Adipocyte (in vitro differentiated cells): Measurements from ENCODE around the gene CBX4.
A peak's percentile ranks its signal among the peaks of the same experiment; 100 is the strongest.

Source experiments
- DNase-seq: peaks from one replicate; pipeline ENCODE4 v3.0.0-alpha.2; 2015; ENCODE audit warnings: low read depth
- H3K27me3 ChIP-seq: replicated peaks from 2 replicates; pipeline ENCODE4 v1.7.0; 2013; ENCODE audit warnings: mild to moderate bottlenecking, low read length, moderate library complexity; ENCODE audit not compliant: control insufficient read depth, insufficient read depth
- H3K36me3 ChIP-seq: 2 replicates; pipeline ENCODE4 v1.7.0; 2013; ENCODE audit warnings: low read length, mild to moderate bottlenecking, moderate library complexity; ENCODE audit not compliant: control insufficient read depth, insufficient read depth, severe bottlenecking
- H3K4me1 ChIP-seq: 2 replicates; pipeline ENCODE4 v1.7.0; 2013; ENCODE audit warnings: mild to moderate bottlenecking, low read length, moderate library complexity; ENCODE audit not compliant: control insufficient read depth, insufficient read depth
- H3K4me3 ChIP-seq: 2 replicates; pipeline ENCODE4 v1.7.0; 2013; ENCODE audit warnings: mild to moderate bottlenecking, low read length, moderate library complexity
- H3K9ac ChIP-seq: 2 replicates; pipeline ENCODE4 v1.7.0; 2013; ENCODE audit warnings: mild to moderate bottlenecking, low read length, moderate library complexity
- H3K9me3 ChIP-seq: 2 replicates; pipeline ENCODE4 v1.7.0; 2013; ENCODE audit warnings: mild to moderate bottlenecking, low read length, moderate library complexity; ENCODE audit not compliant: control insufficient read depth

CBX4 gene

DNA sequence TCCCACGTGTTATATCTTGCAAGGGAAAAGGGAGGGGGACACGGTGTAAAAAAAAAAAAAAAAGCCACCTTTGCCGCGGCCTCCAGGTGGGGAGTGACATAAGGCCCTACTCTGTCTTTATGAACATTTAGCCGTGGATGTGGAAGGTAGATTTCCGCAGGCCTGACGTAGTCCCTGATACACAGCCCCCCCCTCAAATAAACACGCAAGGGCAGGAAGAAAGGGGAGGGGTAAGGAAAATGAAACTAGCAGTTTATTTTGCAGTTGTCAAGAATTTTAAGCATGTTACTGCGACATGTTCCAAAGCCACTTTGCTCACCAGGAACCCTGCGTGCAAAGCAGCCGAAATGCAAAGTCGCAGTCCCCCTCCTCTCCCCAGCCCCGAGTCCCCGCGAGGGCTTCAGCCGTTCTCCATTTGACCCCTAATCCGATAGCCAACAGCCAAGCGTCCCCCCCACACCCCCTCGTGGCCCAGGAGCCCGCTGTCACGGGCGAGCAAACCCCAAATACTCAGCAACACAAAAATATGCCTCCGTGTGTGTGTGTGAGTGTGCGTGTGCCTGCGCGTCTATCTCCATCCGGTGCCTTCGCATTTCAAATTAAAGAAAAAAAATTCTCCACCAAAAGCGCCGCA is 1.2 kb downstream of the CBX4 start:
- Histone ChIP-seq H3K4me3 (peak overlapping the region; percentile 97), H3K36me3 (peaks cover 15% of the 10 kb centered on the region), H3K9me3 (no peaks in the 10 kb centered on the region), H3K4me1 (peaks cover 26% of the 10 kb centered on the region), H3K27me3 (peaks cover 20% of the 10 kb centered on the region), H3K9ac (peak overlapping the region; percentile 92)
- no peak for DNase-seq

DNA sequence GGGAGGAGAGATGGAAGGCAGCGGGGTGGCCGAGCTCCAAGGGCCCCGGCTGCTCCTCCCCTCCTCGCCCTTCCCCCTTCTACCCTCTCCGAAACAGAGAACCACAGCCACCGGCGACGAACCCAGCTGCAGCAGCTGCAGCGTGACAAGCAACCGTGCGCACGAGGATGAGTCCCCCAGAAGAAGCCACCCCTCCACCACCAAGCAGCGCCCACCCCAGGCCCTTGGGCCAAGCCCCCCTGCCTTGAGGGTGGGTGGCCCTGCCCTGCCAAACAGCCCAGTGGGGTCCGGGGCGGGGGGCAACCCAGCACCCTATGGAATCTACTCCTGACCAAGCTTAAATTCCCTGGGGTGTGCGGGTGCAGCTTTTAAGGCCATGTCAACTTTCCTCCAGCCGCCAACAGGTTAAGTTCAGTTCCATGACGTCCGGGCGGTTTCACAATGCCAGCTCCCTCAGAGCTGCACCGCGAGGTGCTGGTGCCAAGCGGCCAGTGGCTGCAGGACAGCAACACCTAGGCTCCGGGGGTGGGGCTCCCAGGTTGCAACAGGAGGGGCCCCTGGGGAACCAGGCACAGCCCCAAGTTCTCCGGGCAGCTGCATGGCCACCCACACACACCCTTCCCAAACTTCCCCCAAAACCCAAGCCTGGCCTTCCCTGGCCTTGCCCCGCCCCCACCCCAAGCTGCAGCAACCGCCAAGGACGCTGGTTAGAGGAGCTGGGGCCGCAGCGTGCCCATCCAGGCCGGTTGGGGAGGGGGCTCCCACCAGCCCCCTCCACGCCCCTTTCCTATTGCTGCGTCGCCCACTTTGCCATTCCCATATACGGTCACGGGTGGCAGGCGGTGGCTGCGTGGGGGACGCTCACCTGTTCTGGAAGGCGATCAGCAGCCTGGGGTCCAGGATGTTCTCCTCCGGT is 2.0 kb downstream of the CBX4 start:
- peak overlapping the region; percentile 92 for H3K9ac ChIP-seq
- peaks cover 17% of the 10 kb centered on the region for H3K36me3 ChIP-seq
- H3K4me3 ChIP-seq = peak overlapping the region; percentile 97
- H3K27me3 ChIP-seq = peaks cover 15% of the 10 kb centered on the region
- peak; percentile 81 for DNase-seq
- peaks cover 20% of the 10 kb centered on the region for H3K4me1 ChIP-seq
- H3K9me3 ChIP-seq = no peaks in the 10 kb centered on the region

DNA sequence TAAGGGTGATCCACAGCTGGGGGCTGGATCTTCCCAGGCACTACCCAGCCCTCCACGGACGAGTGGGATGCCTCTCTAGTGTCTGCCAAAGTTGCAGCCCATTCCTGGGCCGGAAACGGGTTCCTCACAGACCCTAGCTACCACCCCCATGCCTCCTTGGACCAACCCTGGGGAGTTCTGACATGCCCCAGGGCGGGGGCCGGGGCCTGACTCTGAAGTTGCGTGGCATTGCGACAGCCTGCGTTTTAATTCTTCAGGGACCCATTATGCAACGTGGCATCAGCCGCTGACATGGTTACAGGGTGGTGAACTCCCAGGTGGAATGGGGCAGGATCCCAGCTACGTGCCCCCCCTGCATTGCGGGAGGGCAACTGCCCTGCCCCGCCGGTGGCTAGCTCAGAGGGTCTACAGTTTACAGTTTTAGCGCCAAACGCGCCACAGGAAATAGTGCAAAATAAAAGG is 2.7 kb downstream of the CBX4 start:
- Histone ChIP-seq H3K9ac (no peak overlapping the region), H3K27me3 (peaks cover 8% of the 10 kb centered on the region), H3K4me3 (peak overlapping the region; percentile 97), H3K9me3 (no peaks in the 10 kb centered on the region), H3K36me3 (peaks cover 17% of the 10 kb centered on the region), H3K4me1 (peaks cover 25% of the 10 kb centered on the region)
- DNase-seq = no peak

DNA sequence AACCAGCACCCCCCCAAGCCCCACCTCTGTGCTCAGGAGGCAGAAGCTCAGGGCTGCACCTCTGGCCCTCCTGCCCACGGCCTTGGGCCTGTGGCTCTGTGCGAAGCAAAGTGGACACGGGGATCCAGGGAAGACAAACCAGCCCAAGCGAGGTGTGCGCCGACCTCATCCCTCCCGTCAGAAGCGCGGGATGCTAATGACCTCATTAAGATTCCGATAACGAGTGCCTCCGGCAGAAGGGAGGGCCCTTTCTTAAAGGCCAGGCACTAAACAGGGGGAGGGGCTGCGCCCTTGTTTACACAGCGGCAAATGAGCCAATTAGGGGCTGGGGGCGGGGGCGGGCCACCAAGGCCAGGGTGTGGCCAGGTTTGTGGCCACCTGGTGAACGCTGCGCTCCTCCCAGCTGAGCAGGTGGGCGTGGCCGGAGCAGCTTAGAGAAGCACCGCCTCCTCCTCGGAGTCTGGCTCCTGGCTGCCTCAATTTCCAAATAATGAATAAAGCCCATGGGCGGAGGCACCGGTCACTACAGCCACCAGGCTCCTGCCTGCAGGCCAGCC is 3.2 kb downstream of the CBX4 start:
- Histone ChIP-seq H3K36me3 (peaks cover 17% of the 10 kb centered on the region), H3K9ac (no peak overlapping the region), H3K4me3 (no peak overlapping the region), H3K4me1 (peaks cover 28% of the 10 kb centered on the region), H3K27me3 (peaks cover 8% of the 10 kb centered on the region), H3K9me3 (no peaks in the 10 kb centered on the region)
- DNase-seq = no peak

DNA sequence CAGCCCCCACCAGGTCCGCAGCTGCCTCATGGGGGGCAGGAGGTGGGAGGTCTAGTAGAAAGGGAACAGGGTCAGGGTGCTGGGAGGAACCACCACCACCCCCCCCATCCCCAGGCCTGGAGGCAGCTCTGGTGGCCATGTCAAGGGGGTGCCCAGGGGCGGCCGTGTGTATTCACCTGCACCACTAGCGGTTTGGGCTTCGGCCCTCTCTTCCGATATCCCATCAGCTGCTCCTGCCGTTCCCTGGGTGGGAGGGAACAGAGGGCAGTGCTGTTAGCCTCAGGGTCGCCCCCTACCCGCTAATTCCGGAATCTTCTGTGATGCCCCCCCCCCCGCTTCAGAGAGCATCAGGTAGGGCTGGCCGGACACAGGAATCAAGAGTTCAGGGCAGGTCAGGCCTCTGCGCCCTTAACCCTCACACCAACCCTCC is 3.8 kb downstream of the CBX4 start:
- DNase-seq = no peak
- H3K4me1 ChIP-seq = peaks cover 28% of the 10 kb centered on the region
- H3K36me3 ChIP-seq = peaks cover 17% of the 10 kb centered on the region
- H3K4me3 ChIP-seq = no peak overlapping the region
- H3K27me3 ChIP-seq = peaks cover 8% of the 10 kb centered on the region
- no peak overlapping the region for H3K9ac ChIP-seq
- H3K9me3 ChIP-seq = no peaks in the 10 kb centered on the region

DNA sequence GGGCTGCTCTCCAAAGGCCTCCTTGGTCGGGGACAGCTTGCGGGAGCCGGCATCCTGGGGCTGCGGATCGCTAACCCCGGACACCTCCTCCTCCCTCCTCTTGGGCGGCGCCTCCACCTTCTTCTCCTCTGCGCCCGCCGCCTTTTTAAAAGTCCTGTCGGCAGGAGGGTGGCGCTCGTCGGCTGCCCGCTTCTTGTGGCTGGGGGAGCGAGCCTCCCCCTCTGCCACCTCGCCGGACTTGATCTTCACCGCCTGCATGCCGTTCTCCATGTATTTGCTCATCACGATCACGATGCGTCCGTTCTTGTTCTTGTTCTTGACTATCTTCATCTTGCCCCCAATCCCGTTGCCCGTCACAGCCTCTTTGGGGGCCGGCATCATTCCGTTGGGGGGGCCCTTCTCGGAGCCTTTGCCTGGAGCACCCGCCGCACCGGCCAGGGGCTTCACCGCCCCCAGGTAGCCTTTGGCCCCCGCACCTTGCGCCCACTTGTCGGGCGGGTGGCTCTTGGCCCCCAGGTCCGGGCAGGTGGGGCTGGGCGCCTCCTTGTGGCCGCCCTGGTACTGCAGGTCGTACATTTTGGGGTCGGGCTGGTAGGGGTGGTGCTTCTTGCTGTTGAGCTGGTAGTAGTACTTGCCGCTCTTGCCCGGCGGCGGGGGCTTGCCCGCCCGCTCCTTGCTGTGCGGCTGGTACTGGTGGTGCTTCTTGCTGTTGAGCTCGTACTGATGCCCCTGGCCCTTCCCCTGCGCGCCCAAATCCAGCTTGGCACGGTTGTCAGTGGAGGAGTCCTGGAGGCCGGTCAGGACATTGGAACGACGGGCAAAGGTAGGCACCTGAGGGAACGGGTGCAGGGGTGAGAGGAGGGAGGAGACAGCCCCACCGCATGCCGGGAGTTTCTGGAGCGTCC is 4.4 kb downstream of the CBX4 start:
- Histone ChIP-seq H3K4me3 (no peak overlapping the region), H3K9ac (no peak overlapping the region), H3K9me3 (no peaks in the 10 kb centered on the region), H3K36me3 (peaks cover 17% of the 10 kb centered on the region), H3K4me1 (peaks cover 28% of the 10 kb centered on the region), H3K27me3 (peaks cover 8% of the 10 kb centered on the region)
- DNase-seq = no peak

DNA sequence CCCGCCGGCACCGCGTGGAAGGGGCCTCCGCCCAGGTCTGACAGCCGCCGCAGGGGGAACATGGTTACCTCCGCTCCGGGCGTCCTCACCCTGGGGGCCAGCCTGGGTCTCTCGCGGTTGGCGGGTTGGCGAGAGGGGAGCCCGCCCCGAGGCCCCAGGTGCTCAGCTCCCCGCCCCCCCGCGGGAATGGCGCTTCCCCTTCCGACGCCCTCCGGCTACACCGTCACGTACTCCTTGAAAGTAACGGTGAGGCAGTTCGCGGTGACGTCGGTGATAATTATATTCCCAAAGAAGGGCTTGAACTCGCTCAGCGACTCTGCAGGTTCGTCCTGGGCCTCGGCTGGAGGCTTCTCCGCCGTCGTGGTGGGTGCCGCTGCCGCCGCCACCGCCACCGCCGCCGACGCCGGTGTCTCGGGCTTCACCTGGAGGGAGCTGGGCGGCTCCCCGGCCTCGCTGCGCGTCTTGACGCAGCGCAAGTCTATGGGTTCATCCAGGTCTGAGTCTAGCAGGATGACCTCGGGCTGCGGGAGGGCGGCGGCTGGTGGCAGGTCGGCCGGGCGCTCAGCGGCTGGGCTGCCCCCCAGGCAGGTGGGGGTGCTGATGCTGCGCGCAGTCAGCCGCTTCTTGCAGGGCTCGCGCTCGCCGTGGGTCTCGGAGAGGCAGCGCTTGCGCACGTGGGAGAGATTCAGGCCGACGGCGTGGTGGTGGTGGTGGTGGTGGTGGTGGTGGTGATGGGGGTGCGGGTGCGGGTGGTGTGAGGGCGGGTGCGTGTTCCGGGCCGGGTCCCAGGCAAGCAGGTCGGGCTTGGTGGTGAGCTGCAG is 5.3 kb downstream of the CBX4 start:
- Histone ChIP-seq H3K36me3 (peaks cover 17% of the 10 kb centered on the region), H3K4me3 (no peak overlapping the region), H3K9me3 (no peaks in the 10 kb centered on the region), H3K27me3 (peaks cover 8% of the 10 kb centered on the region), H3K9ac (no peak overlapping the region), H3K4me1 (peaks cover 28% of the 10 kb centered on the region)
- no peak for DNase-seq

DNA sequence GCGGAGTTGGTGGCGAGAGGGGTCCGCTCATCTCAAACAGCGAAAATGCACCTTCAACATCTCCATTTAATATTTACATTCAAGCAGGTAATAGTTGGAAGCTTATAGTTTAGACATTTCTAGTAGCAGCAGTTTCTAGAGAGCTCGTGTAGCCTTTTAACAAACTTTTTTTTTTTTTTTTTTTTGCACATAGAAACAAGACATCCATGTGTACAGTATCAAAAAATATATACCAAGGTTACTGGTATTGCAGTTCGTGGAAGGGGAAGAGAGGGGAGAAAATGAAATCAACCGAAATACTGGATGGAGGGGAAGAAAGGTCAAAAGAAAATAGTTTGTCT is 6.2 kb downstream of the CBX4 start:
- H3K27me3 ChIP-seq = peaks cover 8% of the 10 kb centered on the region
- no peaks in the 10 kb centered on the region for H3K9me3 ChIP-seq
- no peak overlapping the region for H3K4me3 ChIP-seq
- no peak overlapping the region for H3K9ac ChIP-seq
- H3K4me1 ChIP-seq = peaks cover 28% of the 10 kb centered on the region
- H3K36me3 ChIP-seq = peaks cover 17% of the 10 kb centered on the region
- DNase-seq = no peak

DNA sequence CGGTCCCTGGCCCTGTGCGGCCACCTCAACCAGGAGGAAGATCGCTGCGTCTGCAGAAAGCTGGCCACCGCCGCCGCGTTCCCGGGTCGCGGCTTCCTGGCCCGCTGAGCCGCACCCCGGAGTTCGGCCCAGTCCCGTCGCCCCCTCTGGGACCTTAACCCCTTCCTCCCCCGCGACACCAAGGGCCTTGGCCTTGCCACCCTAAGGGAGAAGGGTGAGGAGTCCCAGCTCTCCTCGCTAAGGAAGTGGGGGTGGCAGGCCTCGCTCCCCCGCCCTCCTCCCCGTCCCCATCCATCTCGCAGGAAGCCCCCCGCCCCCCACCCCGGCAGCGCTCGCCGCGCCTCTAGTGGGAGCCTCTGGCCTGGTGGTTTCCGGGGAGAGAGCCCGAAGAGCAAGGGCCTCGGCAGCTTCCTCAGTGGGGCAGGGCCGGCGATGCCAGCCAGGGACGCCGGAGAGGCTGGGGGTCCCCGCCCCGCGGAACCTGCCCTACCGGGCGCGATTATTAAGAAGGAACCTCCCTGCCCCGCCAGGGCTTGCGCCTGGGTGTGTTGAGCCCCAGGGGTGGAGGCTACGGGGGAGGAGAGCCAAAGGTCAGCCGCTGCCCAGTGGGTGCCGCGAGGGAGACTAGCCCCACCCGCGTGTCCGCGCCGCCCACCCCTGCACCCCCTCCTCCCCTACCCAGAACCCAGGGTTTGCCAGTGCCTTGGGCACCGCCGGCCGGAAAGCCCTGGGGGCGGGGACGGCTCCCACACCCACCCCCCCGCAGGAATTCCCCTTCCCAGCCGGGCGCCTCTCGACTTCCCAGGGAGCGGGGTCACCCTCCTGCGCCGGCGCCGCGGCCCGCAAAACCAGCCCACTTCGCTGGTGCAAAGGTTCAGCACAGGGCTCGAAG is 6.8 kb downstream of the CBX4 start:
- Histone ChIP-seq H3K4me3 (peak overlapping the region; percentile 23), H3K4me1 (peaks cover 21% of the 10 kb centered on the region), H3K36me3 (peaks cover 17% of the 10 kb centered on the region), H3K9me3 (no peaks in the 10 kb centered on the region), H3K27me3 (peaks cover 8% of the 10 kb centered on the region), H3K9ac (no peak overlapping the region)
- DNase-seq = no peak
